ENCODE data around the gene TBATA. TPM values are rescaled to one million over a fixed set of nuclear protein-coding genes. Genes with fewer than 3 reads are reported as not detected.

Gene TBATA
- total RNA-seq, 1 donor from 2014 or later: not detected

DNA sequence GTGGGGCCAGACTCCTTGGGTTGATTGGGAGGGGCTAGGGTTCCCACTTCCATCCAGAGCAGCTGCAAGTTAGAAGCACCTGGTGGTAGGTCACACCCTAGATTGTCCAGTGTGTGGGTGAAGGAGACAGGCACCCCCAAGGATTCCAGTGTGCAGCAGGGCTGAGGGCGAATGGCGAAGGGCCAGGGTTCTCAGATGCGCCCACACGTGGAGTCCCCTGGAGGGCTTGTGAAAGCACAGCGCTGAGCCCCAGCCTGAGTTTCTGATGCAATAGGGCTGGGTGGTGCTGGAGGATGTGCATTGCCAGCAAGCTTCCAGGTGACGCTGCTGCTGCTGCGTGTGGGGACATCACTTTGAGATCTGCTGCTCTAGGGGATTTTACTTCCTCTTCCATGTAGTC is 25.4 kb downstream of the TBATA start:
- Mint-ChIP-seq H3K9me3 (ENCODE audit: unreplicated experiment) (peaks cover 7% of the 10 kb centered on the region), H3K27ac (ENCODE audit: unreplicated experiment) (no peak overlapping the region), H3K4me3 (ENCODE audit: unreplicated experiment) (no peak overlapping the region), H3K4me1 (ENCODE audit: low read depth, unreplicated experiment) (peaks cover 21% of the 10 kb centered on the region), H3K36me3 (ENCODE audit: unreplicated experiment) (no peaks in the 10 kb centered on the region), H3K27me3 (ENCODE audit: unreplicated experiment) (peaks cover 3% of the 10 kb centered on the region)
- TF ChIP-seq, protein P1, sequence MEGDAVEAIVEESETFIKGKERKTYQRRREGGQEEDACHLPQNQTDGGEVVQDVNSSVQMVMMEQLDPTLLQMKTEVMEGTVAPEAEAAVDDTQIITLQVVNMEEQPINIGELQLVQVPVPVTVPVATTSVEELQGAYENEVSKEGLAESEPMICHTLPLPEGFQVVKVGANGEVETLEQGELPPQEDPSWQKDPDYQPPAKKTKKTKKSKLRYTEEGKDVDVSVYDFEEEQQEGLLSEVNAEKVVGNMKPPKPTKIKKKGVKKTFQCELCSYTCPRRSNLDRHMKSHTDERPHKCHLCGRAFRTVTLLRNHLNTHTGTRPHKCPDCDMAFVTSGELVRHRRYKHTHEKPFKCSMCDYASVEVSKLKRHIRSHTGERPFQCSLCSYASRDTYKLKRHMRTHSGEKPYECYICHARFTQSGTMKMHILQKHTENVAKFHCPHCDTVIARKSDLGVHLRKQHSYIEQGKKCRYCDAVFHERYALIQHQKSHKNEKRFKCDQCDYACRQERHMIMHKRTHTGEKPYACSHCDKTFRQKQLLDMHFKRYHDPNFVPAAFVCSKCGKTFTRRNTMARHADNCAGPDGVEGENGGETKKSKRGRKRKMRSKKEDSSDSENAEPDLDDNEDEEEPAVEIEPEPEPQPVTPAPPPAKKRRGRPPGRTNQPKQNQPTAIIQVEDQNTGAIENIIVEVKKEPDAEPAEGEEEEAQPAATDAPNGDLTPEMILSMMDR (IDR thresholded peaks at IDR 0.05; ENCODE audit: partially characterized antibody, unreplicated experiment): no peak
- DNase-seq: no peak

DNA sequence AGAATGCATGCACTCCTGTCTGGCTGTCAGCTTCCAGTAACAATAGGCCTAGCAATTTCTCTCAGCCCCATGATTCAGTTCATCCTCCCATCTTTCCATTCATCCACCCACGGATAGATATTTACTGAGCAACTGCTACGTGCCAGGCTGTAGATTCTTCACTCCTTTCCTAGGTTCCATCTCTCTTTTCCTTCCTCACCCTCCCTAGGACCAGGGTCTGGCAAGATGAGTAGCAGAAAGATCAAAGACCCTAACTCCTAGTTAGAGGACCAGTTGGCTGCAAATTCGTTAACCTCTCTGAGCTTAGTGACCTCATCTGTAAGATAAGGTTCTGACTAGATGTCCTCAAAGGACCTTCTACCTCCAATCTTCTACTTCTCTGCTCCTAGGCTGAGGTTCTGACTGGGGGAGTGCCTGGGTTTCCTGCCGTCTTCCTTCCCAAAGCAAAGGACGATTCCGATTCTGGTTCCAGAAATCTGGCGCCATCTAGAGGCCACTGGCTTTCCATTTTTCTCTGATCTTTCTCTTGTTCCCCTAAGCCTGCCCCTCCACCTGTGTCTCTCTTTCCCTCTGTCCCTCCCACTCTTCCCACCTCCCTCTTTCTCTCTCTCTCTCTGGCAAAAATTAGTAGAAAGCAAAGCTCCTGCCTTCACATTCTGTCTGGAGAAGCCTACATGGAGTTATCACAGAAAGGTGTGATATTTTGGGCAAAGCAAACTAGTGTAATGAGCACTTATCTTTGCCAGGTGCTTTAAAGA is 26.2 kb downstream of the TBATA start:
- H3K27ac Mint-ChIP-seq (ENCODE audit: unreplicated experiment): no peak overlapping the region
- H3K9me3 Mint-ChIP-seq (ENCODE audit: unreplicated experiment): peaks cover 7% of the 10 kb centered on the region
- peaks cover 29% of the 10 kb centered on the region for H3K4me1 Mint-ChIP-seq (ENCODE audit: low read depth, unreplicated experiment)
- H3K4me3 Mint-ChIP-seq (ENCODE audit: unreplicated experiment): no peak overlapping the region
- TF ChIP-seq, protein P1 (IDR thresholded peaks at IDR 0.05; ENCODE audit: partially characterized antibody, unreplicated experiment): peak; percentile 80
- H3K36me3 Mint-ChIP-seq (ENCODE audit: unreplicated experiment): no peaks in the 10 kb centered on the region
- peaks cover 3% of the 10 kb centered on the region for H3K27me3 Mint-ChIP-seq (ENCODE audit: unreplicated experiment)
- peak; percentile 80 for DNase-seq

DNA sequence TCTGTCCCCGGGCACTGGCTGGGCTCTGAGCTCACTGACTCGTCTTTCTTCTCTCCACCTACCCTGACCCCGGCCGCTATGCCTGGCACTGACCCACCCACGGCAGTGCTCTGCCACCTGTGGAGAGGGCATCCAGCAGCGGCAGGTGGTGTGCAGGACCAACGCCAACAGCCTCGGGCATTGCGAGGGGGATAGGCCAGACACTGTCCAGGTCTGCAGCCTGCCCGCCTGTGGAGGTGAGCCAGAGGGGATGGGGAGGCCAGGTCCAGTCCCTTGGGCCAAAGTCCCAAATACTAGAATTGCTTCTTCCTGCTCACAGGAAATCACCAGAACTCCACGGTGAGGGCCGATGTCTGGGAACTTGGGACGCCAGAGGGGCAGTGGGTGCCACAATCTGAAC is 27.3 kb downstream of the TBATA start:
- TF ChIP-seq, protein P1 (IDR thresholded peaks at IDR 0.05; ENCODE audit: partially characterized antibody, unreplicated experiment): no peak
- no peak overlapping the region for H3K27ac Mint-ChIP-seq (ENCODE audit: unreplicated experiment)
- no peak overlapping the region for H3K4me3 Mint-ChIP-seq (ENCODE audit: unreplicated experiment)
- no peak for DNase-seq
- no peaks in the 10 kb centered on the region for H3K36me3 Mint-ChIP-seq (ENCODE audit: unreplicated experiment)
- peaks cover 7% of the 10 kb centered on the region for H3K9me3 Mint-ChIP-seq (ENCODE audit: unreplicated experiment)
- H3K27me3 Mint-ChIP-seq (ENCODE audit: unreplicated experiment): peaks cover 3% of the 10 kb centered on the region
- peaks cover 26% of the 10 kb centered on the region for H3K4me1 Mint-ChIP-seq (ENCODE audit: low read depth, unreplicated experiment)

DNA sequence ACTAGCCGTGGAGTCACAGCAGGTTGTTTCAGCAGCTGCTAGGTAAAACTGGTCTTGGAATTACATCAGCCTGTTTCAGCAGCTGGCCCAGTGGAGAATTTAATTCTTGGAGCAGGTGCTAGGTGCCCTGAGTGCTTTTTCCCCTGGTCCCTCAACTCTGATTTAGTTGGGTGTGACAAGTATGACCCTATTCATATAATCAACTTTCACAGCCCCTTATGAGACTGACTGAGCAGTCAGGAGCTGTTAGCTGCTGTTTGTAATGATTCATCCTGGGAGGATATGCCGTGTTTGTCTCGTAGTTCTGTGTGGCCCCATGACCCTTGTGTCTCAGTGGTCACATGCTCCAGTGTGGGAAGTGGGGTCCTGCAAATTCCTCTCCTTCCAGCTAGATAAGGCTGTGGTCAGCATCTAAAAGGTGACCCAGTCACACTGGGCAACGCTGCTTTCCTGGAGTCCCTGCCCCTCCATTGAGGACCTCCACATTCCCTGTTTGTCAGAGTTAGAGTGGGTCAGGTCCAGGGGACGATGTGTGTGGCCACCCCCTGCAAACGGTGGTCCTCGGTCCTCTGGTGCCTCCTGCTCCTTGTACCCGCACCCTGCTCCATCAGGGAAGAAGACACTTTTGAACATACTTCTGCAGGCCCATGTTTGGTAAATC is 28.3 kb downstream of the TBATA start:
- Mint-ChIP-seq H3K36me3 (ENCODE audit: unreplicated experiment) (no peaks in the 10 kb centered on the region), H3K4me1 (ENCODE audit: low read depth, unreplicated experiment) (peaks cover 23% of the 10 kb centered on the region), H3K27ac (ENCODE audit: unreplicated experiment) (peak overlapping the region; percentile 59), H3K27me3 (ENCODE audit: unreplicated experiment) (peaks cover 3% of the 10 kb centered on the region), H3K4me3 (ENCODE audit: unreplicated experiment) (no peak overlapping the region), H3K9me3 (ENCODE audit: unreplicated experiment) (peaks cover 7% of the 10 kb centered on the region)
- TF ChIP-seq, protein P1 (IDR thresholded peaks at IDR 0.05; ENCODE audit: partially characterized antibody, unreplicated experiment): no peak
- DNase-seq: no peak
